Right ventricle myocardium inferior (tissue), 1 donor: ENCODE data around the gene MYO7A. TPM values are rescaled to one million over a fixed set of nuclear protein-coding genes. Genes with fewer than 3 reads are reported as not detected.
A peak's percentile ranks its signal among the peaks of the same experiment; 100 is the strongest.

Experiments
- ATAC-seq: fragments of 200-7000 bp; cut with Tn5 transposase; one replicate; pipeline ENCODE4 v1.9.1; 2020; ENCODE audit warnings: mild to moderate bottlenecking, moderate library complexity
- DNase-seq: peaks from one replicate; pipeline ENCODE4 v3.0.0; 2021; ENCODE audit errors: missing footprints
- intact Hi-C: fragments of 100-400 bp; cut with DNase I; formaldehyde crosslinking; loops from one replicate; pipeline ENCODE4 v1.11.0; 2022
- total RNA-seq: library from RNA; stranded (reverse); fragmentation: NEBNext Ultra II Directional; extraction: Animal tissue kit (Norgen Biotek cat#: 25700); gene quantifications from one replicate; pipeline ENCODE4 v1.2.1, GENCODE V29; 2021
- donor health status: DM: no; HTN: yes; CAD: no; lungs with severe emphysema.

MYO7A gene
- total RNA-seq, 1 donor from 2014 or later, result 7.0 TPM

GRCh38 chr11:77107950-77108349 lies 20.1 kb upstream of the MYO7A start:
- DNase-seq, result peak; percentile 61
- ATAC-seq, result no peak
- intact Hi-C loops, result no loop called here

- peak; percentile 30 for DNase-seq
- intact Hi-C loops, result no loop called here
- ATAC-seq, result no peak
Measured at GRCh38 chr11:77108436-77108835, 19.6 kb upstream of the MYO7A start.

- peak; percentile 19 for ATAC-seq
- no peak for DNase-seq
- intact Hi-C loops, result no loop called here
Measured at GRCh38 chr11:77109236-77110019, 18.6 kb upstream of the MYO7A start.

- ATAC-seq, result no peak
- intact Hi-C loops, result no loop called here
- no peak for DNase-seq
Measured at GRCh38 chr11:77110836-77111235, 17.2 kb upstream of the MYO7A start.

GRCh38 chr11:77111277-77111676 lies 16.8 kb upstream of the MYO7A start:
- intact Hi-C loops, result no loop called here
- no peak for DNase-seq
- no peak for ATAC-seq

- intact Hi-C loops, result no loop called here
- ATAC-seq (no peak), DNase-seq (no peak)
Measured at GRCh38 chr11:77111946-77112345, 16.1 kb upstream of the MYO7A start.

GRCh38 chr11:77112641-77113381 lies 15.2 kb upstream of the MYO7A start:
- ATAC-seq, result no peak
- DNase-seq, result peak; percentile 44
- intact Hi-C loops, result no loop called here

- ATAC-seq, result no peak
- no peak for DNase-seq
- intact Hi-C loops, result no loop called here
Measured at GRCh38 chr11:77113382-77114088, 14.5 kb upstream of the MYO7A start.

GRCh38 chr11:77114089-77114463 lies 14.0 kb upstream of the MYO7A start:
- no peak for DNase-seq
- intact Hi-C loops, result no loop called here
- no peak for ATAC-seq

GRCh38 chr11:77115181-77115611 lies 12.8 kb upstream of the MYO7A start:
- DNase-seq, result peak; percentile 60
- intact Hi-C loops, result no loop called here
- ATAC-seq, result no peak

GRCh38 chr11:77115956-77116355 lies 12.1 kb upstream of the MYO7A start:
- no peak for ATAC-seq
- DNase-seq, result peak; percentile 31
- intact Hi-C loops, result no loop called here

GRCh38 chr11:77117492-77117891 lies 10.6 kb upstream of the MYO7A start:
- ATAC-seq (no peak), DNase-seq (no peak)
- intact Hi-C loops, result no loop called here

- ATAC-seq, result no peak
- intact Hi-C loops, result no loop called here
- DNase-seq, result no peak
Measured at GRCh38 chr11:77118086-77118485, 10.0 kb upstream of the MYO7A start.

- no peak for ATAC-seq
- DNase-seq, result no peak
- intact Hi-C loops, result no loop called here
Measured at GRCh38 chr11:77118971-77119370, 9.1 kb upstream of the MYO7A start.

GRCh38 chr11:77119531-77119936 lies 8.5 kb upstream of the MYO7A start:
- ATAC-seq, result peak; percentile 27
- intact Hi-C loops, result no loop called here
- DNase-seq, result no peak

GRCh38 chr11:77120571-77120970 lies 7.5 kb upstream of the MYO7A start:
- no peak for ATAC-seq
- intact Hi-C loops, result no loop called here
- DNase-seq, result no peak

GRCh38 chr11:77121096-77121640 lies 6.9 kb upstream of the MYO7A start:
- ATAC-seq, result no peak
- intact Hi-C loops, result no loop called here

GRCh38 chr11:77121876-77122575 lies 6.0 kb upstream of the MYO7A start:
- intact Hi-C loops, result no loop called here
- no peak for ATAC-seq
- DNase-seq, result no peak

More at GRCh38 chr11:77121096-77121640, 6.9 kb upstream of the MYO7A start:
- no peak for DNase-seq
